Left colon (tissue), 2 donors: ENCODE data around the gene RAB7A. TPM values are rescaled to one million over a fixed set of nuclear protein-coding genes. Genes with fewer than 3 reads are reported as not detected.
A peak's percentile ranks its signal among the peaks of the same experiment; 100 is the strongest.

ENCODE experiments used
- ATAC-seq: fragments of 200-7000 bp; cut with Tn5 transposase; one replicate; pipeline ENCODE4 v1.9.1; 2020; ENCODE audit warnings: mild to moderate bottlenecking, moderate library complexity
- DNase-seq, 2 donors: peaks; one replicate each; pipeline ENCODE4 v3.0.0-alpha.2; 2020
- intact Hi-C, 2 donors: fragments of 100-400 bp; cut with DNase I in 1 of 2; cut with micrococcal nuclease in 1 of 2; formaldehyde crosslinking; loops; one replicate each; pipeline versions ENCODE4 v1.11.2 to v1.14.0; 2022; cut with DNase I, micrococcal nuclease
- long read RNA-seq: library from polyadenylated mRNA; unstranded; transcript quantifications from one replicate; pipeline ENCODE4 v2.0.0, GENCODE V29; 2021
- total RNA-seq, 2 donors: library from RNA; stranded (reverse); fragmentation: NEBNext Ultra II Directional; extraction: Animal tissue kit (Norgen Biotek cat#: 25700); gene quantifications; one replicate each; pipeline ENCODE4 v1.2.1, GENCODE V29; 2021
- donor health status: DM: no; HTN: no; CAD: no.
- donor health status: DM: yes; HTN: yes; CAD: no.

RAB7A gene
- total RNA-seq: 100 to 1,000 TPM; 254 to 307 TPM
- long read RNA-seq, transcript RAB7A-201 (6 exons, 2,244 nt): major isoform, 119 of 166 reads
- long read RNA-seq, partial matches to known transcripts: 37 of 166 reads
- long read RNA-seq, other reads (novel, unspliced or antisense): 9 of 166 reads

DNA sequence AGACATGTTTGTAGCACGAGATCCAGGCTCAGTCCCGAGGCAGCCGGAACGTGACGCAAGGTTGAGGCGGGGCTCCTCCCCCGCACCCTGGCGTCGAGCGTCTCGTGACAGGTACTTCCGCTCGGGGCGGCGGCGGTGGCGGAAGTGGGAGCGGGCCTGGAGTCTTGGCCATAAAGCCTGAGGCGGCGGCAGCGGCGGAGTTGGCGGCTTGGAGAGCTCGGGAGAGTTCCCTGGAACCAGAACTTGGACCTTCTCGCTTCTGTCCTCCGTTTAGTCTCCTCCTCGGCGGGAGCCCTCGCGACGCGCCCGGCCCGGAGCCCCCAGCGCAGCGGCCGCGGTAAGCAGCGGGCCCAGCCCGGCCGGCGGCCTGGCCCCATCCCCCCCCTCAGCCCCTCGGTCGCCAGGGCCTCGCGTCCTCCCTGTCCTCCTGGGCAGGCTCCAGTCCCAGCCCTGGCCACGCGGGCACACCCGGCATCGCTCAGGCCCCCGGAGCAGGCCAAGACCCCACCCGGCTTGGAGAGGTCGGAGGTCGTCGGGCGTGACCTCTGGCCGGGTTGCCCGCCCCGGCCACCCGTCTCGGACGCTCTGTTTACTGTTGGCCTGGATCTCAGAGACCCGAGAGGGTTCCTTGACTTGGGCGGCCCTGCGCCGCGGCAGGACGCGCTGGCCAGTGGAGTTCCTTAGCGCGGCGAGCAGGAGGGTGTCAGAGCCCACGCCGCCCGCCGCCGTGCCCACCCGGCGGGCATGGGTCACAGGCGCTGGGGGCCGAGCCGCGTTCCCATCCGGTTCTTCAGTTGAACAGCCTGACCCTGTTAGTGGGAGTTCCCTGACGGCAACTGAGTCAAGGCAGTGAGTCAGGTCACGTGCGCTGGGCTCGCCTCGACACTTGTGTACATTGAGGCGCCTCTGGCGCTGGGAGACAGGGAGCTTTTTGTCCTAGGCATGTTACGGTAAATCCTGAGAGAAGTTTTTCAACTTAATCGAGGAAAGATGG lies at the start of gene RAB7A:
Gene RAB7A (plus strand): TSS at position 161 of the 994 bp plus-strand sequence. CDS start 69,185 bp downstream, outside the sequence.
- intact Hi-C loops: no loop called here
- peak; percentile 98 for ATAC-seq
- peak; percentile 98 for DNase-seq

DNA sequence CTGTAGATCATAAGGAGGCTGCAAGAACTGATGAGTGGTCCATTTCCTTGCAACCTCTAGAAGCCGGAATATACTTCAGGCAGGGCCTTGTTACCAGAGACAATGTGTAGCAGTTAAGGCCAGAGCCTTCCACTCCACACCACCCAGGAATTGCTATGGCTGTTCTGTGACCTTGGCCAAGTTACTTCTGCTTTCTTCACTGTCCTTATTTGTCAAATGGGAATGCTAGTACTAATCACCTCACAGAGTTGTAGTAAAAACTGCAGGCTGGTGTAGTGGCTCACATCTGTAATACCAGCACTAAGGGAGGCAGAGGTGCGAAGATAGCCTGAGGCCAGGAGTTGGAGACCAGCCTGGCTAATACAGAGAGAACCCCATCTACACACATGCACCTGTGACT lies 46.6 kb upstream of the RAB7A start:
- intact Hi-C loops: no loop called here
- ATAC-seq (no peak), DNase-seq (no peak)

DNA sequence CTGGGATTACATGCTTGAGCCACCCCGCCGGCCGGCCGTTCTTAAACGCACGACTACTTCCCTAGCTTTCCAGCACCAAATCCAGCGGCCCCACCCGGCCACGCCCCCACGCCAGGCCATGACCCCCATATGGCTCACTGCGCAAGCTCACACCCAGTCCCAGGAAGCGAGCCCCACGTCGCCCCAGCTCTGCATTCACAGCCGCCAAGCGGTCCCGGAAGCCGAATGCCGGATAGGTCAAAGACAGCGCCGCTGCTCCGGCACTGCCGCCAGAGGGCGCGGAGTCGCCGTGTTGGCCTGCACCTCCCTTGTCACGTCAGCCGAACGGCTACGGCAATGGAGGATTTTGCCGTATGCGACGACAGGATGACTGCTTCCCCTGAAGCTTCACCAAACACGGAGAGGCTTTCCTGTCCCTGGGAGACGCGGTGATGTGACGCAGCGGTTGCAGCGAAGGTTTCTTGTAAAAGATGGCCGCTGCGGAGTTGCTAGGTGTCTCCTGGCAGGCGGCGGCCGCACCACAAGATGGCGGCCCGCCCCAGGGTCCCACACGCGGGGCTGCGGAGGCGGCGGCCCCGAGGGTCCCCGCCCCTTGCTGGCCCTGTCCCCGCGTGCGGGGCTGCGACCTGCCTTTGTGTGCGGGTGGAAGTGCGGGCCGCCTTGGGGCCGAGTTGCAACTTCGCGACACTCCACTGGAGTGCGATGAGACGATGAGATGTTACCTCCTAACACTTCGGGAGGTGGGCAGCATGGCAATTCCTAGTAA lies 45.2 kb upstream of the RAB7A start:
- DNase-seq (peak; percentile 99), ATAC-seq (peak; percentile 98)
- intact Hi-C loops: loop anchor here in 1 of 2 donors (5.0 kb wide), 1 partner anchor 117 kb away; no protein-coding TSS in a partner anchor

DNA sequence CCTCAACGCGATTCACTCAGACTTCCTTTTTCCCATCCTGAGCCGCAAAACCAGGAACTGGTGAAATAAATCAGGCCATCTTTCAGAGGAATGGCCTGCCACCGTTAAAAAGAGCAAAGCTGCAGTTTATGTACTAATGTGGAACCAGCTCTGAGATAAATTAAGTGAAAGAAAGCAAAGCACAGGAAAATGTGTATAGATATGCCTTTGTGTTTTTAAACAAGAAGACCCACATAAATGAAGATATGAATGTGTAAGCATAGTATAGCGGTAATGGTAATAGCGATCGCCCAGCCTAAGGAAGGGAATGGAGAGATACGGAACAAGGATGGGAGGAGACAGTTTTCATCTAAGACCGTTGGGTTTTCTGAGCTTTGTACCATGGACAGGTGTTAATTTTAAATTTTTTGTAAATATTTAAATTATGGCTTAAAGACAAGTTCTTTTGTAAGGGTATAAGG lies 44.6 kb upstream of the RAB7A start:
- peak; percentile 11 for ATAC-seq
- no peak for DNase-seq
- intact Hi-C loops: loop anchor here in 1 of 2 donors (5.0 kb wide), 1 partner anchor 116 kb away; no protein-coding TSS in a partner anchor

DNA sequence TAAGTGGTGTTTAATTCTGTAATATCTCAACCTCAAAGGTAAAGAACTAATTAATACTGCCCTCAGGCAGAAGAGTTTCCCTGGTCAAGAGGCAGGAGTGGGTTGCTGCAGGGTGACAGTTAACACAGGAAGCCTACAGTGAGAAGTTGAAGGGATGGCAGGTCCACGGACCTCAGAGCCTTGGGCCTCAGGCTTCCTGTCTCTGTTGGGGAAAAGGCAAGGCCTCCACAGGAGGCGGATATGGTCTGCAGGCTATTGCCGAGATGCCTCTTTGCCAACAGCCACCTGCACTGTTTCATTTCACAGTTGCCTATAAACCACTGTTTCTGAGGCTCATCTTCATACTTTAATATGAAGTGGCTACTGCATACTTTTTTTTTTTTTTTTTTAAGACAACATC lies 42.0 kb upstream of the RAB7A start:
- intact Hi-C loops: loop anchor here in 1 of 2 donors (5.0 kb wide), 1 partner anchor 113 kb away; no protein-coding TSS in a partner anchor
- ATAC-seq (no peak), DNase-seq (no peak)

DNA sequence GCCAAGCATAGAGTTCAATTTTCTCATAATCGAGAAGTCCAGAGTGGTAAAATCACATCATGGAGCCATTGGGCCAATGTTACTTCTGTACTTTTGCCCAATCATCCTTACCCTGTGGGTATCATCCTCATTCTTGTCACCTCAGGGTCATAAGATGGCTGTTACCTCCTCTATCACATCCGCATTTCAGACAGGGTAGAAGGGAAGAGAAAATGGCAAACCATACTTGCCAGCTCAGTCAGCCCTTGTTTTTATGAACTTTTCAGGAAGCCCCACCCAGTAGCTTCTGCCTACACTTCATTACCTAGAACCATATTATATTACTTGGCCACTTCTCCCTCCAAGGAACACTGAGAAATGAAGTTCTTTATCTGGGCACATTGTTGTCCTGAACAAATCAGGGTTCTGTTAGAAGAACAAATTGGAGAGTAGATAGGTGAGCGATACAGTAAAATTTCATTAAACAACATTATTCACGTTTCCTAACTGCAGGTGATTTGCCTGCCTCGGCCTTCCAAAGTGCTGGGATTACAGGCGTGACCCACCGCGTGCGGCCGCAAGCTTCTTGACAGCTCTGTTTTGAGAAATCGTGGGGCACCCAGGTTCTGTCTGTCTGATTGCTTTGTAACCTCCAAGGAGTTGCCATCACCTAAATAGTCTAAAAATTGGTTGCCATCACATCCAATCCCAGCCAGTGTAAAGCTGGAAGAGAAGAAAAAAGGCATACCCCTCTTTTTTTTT lies 40.8 kb upstream of the RAB7A start:
- ATAC-seq (no peak), DNase-seq (no peak)
- intact Hi-C loops: loop anchor here in 1 of 2 donors (5.0 kb wide), 1 partner anchor 112 kb away; no protein-coding TSS in a partner anchor

DNA sequence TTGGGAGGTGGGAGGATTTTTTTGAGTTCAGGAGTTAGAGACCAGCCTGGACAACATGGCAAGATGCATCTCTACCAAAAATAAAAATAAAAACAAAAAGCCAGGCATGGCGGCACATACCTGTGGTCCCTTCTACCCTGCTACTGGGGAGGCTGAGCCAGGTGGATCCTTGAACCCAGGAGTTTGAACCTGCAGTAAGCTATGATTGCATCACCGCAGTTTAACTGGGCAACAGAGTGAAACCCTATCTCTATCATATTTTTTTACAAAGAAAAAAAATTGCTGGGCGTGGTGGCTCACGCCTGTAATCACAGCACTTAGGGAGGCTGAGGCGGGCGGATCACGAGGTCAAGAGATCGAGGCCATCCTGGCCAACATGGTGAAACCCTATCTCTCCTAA lies 39.5 kb upstream of the RAB7A start:
- DNase-seq: no peak
- ATAC-seq: no peak
- intact Hi-C loops: no loop called here

DNA sequence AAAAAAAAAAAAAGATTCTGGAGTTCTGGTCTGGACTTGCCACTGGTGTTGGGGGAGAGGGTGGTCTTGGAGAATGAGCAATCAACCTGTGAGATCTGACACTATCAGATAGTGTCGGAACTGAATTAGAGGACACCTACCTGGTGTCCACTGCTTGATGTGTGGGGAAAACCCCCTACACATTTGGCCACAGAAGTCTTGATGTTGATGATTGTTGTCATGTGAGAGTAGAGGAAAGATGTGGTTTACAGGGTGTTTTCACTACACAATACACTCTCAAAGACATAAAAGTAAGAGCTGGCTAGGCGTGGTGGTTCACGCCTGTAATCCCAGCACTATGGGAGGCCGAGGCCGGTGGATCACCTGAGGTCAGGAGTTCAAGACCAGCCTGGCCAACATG lies 36.9 kb upstream of the RAB7A start:
- ATAC-seq: no peak
- intact Hi-C loops: no loop called here

DNA sequence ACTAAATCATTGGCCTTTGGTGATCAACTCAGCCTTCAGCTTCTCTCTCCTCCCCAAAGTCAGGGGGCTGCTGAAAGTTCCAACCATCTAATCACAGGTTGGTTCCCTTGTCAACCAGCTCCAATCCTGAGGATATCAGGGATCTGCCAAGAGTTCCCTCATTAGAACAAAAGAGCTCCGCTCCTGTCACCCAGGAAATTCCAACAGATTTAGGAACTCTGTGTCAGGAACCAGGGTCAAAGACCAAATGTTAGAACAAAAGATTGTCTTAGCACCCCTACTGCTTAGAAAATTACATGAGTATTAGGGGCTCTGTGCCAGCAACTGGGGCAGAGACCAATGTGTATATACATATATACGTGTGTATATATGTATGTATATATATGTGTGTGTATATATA lies 32.3 kb upstream of the RAB7A start:
- no peak for ATAC-seq
- intact Hi-C loops: no loop called here
- DNase-seq: no peak

More for the DNA sequence above, 36.9 kb upstream of the RAB7A start:
- no peak for DNase-seq

DNA sequence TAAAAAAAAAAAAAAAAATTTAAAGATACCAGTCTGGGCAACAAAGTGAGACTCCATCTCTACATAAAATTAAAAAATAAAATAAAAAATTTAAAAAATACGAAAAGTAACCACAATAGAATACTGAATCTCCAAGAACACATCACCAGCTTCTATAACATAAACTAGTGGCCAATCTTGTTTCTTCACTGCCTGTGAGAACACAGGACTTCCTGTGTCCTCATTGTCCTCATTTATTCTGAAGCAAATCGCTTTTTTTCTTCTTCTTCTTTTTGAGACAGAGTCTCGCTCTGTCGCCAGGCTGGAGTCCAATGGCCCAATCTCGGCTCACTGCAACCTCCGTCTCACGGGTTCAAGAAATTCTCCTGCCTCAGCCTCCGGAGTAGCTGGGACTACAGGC lies 28.6 kb upstream of the RAB7A start:
- DNase-seq (no peak), ATAC-seq (no peak)
- intact Hi-C loops: no loop called here

DNA sequence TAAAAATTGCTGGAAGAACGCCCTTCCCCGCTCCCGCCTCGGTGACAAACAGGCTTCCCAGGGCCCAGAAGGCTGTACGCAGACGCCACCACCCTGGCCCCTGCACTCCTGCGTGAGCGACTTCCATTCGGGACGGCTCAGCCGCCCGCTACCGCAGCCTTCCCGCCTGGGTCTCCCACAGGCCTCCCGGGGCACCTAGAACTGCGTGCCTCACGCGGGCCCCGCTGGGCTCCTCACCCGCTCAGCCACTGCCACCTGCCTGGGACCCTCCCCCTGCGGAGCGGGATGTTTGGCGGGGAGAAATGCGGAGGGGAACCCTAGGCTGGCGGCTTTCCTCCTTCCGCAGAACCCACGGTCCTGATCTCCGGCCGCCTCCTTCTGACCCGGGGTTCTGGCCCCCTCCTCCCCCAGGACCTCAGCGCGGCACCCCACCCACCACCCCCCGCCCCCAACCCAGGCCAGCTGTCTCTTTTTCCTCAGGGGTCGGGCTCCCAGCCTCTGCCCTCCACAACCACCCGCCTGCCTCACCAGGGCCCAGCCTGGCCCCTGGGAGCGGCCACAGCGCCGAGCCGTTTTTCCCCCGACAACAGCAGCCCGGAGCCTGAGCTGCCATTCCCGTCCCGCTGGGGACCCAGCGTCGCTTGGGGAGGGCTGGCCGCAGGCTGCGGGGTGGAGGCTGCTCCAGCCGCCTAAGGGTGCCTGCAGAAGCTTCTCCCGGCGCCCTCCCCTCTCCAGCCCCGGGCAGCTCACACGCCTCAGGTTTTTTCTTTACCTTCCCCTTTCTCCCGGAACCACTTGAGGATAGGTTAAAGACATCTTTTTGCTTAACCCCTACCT lies 27.6 kb upstream of the RAB7A start:
- peak; percentile 34 to 52 for DNase-seq
- intact Hi-C loops: no loop called here
- peak; percentile 84 for ATAC-seq

DNA sequence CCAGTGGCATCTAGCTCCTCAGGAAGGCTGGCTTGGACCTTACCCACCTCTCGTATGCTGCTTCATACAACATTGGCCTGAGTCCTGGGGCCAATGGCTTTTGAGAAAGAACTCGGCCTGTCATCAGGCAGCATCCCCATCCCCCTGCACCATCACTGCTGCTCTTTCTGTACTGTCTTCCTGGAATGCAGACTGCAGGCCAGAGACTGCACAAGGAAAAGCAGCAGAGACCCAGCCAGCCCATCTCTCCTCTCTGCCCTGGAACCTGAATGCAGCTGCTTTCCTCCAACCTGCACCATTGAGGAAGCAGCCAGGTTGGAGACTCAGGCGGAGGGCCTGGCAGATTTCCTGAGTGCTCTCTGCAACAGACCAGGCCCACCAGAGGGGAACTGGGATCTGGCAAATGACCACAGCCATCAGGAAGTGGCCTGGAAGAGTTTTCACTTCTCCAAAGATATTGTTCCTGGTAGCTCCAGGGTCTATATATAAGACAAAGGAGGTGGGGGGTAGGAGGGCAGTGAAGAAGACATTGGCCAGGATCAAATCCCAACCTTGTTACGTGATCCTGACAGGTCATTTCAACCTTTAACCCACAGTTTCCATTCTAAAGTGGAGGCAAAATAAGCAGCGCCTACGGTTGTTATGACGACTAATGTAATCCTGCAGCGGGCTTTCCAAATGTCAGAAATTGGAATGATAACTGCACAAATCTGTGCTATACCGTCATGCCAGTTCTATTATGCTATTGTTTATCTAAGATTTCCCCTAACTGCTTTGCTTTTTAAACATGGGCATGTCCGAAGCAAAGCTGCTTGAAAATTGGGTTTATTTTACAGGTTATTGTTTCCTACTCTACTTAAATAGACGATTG lies 24.4 kb upstream of the RAB7A start:
- no peak for DNase-seq
- no peak for ATAC-seq
- intact Hi-C loops: no loop called here

DNA sequence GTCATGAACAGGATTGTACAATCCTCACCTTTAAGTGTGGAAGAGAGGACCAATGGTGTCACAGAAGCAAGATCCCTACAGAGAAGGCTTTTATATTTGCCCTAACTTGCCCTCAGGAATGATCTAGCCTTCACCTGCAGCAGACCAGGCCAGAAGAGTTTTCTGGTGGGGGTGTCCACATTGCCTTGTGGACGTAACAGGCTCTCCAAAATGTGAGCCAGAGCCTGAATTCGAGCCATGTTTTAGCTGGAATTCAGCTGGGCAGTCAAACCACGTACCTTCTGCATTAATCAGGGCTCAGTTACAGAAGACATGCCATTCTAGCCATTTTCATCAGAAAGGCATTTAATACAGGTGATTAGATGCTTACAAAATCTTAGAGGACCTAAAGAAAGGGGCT lies 23.6 kb upstream of the RAB7A start:
- intact Hi-C loops: no loop called here
- ATAC-seq (no peak), DNase-seq (no peak)

DNA sequence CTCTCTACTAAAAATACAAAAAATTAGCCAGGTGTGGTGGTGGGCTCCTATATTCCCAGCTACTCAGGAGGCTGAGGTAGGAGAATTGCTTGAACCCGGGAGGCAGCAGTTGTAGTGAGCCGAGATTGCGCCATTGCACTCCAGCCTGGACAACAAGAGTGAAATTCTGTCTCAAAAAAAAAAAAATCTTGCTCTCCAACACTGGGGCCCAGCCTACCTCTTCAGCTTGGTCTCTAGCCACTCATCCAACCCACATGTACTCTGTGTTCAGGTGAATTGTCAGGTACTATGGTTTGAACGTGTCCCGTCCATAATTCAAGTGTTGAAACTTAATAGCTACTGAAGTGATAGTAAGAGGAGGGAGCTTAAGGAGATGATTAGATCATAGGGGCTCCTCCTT lies 22.4 kb upstream of the RAB7A start:
- intact Hi-C loops: no loop called here
- ATAC-seq: no peak
- DNase-seq: no peak

DNA sequence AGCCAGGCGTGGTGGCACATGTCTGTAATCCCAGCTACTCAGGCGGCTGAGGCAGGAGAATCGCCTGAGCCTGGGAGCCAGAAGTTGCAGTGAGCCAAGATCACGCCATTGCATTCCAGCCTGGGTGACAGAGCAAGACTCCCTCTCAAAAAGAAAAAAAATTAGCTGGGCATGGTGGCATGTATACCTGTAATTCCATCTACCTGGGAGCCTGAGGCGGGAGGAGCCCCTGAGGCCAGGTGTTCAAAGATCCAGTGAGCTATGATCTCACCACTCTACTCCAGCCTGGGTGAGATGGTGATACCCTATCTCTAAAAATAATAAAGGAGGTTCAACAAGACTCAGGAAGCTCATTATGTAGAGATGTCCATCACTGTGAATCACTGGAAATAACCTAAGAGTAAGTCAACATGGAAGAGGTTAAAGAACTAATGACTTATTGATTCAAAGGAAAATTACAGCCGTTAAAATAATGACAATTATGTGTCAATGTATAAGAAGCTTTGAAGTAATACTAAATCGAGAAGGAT lies 19.8 kb upstream of the RAB7A start:
- intact Hi-C loops: no loop called here
- ATAC-seq (no peak), DNase-seq (no peak)

DNA sequence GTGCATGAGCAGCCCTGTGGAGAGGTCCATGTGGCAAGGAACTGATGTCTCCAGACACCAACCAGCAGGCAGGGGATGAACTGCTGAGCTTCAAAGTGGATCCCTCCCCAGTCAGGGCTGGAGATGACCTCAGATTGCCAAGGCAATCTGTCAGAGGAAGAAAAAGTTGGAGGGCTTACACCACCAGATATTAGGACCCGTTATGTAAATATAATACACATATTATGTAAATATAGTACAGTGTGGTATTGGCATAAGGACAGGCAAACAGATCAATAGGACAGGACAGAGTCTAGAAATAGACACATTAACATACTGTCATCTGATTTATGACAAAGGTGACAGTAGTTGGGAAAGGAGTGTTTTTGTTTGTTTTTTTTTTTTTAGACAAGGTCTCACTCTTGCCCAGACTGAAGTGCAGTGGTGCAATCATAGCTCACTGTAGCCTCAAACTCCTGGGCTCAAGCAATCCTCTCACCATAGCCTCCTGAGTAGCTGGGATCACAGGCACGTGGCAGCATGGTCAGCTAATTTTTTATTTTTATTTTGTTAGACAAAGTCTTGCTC lies 18.0 kb upstream of the RAB7A start:
- intact Hi-C loops: no loop called here
- ATAC-seq (no peak), DNase-seq (no peak)
